Measurements from ENCODE around the gene KLK2.

KLK2 gene

DNA sequence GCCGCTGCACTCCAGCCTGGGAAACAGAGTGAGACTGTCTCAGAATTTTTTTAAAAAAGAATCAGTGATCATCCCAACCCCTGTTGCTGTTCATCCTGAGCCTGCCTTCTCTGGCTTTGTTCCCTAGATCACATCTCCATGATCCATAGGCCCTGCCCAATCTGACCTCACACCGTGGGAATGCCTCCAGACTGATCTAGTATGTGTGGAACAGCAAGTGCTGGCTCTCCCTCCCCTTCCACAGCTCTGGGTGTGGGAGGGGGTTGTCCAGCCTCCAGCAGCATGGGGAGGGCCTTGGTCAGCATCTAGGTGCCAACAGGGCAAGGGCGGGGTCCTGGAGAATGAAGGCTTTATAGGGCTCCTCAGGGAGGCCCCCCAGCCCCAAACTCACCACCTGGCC is at the start of gene KLK2:
Gene KLK2 (plus strand): TSS at position 384 of the 400 bp plus-strand sequence. CDS start 35 bp downstream, outside the sequence.
- no peak for DNase-seq (ENCODE audit: low spot score)

DNA sequence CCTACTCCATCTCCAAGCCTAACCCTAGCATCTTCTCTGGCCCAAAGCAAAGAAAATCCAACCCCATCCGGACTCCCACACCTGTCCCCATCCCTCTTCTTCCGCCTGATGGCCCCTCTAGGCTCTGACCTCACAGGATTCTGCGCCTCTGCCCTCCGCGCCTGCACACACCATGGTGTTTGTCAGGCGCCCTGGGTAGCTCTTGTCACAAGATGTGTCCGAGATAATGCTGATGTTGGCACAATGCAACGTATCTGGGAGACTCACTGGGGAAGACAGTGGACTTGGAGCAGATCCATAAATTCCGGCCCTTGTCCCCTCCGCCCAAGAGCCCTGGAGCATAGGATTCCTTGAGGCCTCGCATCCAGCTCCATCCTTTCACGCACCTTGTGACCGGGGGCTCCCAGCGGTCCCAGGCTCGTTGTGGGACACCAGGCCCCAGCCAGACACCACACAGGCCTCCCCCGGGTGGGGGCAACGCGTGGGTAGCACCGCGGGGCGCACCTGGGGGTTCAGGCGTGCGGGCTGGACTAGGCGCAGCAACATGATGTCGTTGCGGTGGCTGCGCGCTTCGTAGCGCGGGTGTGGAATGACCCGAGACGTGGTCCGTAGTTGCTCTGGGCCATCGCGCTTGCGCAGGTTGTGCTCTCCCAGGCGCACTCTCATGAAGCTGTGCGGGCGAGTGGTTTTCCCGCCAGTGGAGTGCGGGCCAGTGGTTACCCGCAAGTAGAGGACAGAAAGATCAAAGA is 46.6 kb upstream of the KLK2 start:
- no peak for DNase-seq (ENCODE audit: low spot score)

DNA sequence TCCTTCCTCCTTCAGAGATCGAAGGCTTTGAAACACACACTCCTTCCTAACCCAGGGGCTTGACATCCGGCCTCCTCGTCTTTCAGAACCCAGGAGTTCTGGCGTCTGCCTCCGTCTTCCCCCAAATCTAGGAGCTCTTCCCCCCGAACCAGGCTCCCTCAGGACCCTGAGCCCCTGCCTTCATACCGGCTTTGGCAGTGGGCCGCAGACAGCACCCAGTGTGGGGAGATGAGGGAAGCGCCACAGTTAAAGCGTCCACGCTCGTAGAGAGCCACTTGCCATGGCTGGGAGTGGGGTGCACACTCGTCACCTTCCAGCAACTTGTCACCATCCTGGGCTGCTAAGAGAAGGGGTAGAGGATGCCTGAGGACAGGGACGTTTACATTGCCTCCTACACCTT is 45.8 kb upstream of the KLK2 start:
- no peak for DNase-seq (ENCODE audit: low spot score)

DNA sequence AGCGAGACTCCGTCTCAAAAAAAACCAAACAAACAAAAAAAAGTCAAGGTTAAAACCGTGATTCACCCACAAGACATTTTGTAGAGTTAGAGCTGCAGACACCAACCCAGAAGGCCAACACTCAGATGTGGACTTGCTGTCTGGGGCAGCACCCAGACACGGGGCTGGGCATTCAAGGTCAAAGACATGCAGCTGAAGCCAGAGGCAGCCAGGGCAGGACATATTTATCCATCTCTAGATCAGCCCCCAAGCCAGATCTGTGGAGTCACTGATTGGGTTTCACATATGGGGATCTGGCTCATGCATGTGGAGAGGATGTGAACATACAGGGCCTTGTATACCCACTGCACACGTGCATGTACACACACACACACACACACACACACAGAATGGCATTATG is 43.4 kb upstream of the KLK2 start:
- no peak for DNase-seq (ENCODE audit: low spot score)

DNA sequence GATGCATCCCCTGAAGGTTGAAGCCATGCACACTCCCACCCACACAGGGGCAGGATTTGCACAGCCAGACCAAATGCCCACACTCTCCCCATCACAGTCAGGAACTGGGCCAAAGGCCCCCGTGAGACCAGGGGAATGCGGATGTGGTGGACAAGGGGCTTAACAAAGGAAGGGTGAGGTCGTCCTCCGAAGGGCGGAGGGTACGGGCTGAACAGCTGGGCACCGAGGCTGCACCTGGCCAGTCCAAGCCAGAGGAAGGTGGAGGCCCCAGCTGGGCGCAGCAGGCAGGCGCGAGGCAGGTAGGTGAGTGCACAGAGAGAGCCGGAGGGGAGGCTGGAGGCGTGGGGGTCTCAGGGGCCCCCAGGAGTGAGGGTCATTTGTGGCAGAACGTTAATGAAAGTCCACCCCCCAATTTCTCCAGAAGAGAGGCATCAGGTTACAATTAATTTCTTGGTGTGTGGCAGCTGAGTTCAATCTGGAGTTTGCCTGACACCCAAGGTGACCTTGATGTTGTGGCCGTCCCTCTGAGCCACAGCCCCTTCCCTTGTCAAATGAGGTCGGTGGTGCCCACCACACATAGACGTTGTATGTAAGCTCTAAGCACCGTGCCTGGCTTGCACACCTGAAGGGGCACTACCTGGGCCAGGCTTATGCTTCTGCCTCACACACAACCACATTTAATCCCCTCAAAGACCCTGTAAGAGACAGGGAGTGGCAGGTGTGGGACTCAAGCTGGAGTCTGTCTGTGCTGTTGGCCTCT is 42.8 kb upstream of the KLK2 start:
- DNase-seq (ENCODE audit: low spot score), result no peak

DNA sequence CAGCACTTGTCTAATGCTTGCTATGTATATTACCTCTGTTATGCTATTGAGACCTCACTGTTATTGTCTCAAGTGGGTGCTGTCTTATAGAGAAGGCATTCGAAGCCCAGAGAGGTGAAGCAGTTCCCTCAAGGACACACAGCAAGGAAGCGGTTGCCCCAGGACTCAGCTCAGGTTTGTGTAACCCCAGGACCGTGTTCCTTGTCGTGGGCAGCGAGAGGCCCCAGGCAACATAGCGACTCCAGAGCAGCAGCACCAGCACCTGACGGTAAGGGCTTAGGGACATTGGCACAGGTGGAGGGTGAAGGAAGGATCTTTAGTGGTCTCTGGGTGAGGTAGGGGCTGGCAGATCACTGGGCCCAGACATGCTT is 42.2 kb upstream of the KLK2 start:
- no peak for DNase-seq (ENCODE audit: low spot score)

DNA sequence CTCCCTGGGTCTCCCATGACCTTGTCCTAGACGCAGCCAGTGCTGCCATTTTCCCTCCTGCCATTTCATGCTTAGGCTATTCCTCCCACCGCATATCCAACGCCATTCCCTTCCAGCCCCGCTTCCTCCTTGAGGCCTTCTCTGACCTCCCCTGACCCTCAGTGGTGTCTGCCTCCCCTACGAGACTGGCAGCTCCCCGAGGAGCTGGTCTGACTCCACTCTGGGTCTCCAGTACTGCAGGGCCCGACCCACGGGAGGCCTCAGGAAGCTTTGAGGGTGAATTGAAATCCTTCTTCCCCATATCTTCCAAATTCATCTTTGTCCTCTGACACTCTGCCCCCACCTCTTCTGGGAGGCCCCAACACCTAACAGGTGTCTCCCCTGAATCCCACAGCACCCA is 40.6 kb upstream of the KLK2 start:
- no peak for DNase-seq (ENCODE audit: low spot score)

DNA sequence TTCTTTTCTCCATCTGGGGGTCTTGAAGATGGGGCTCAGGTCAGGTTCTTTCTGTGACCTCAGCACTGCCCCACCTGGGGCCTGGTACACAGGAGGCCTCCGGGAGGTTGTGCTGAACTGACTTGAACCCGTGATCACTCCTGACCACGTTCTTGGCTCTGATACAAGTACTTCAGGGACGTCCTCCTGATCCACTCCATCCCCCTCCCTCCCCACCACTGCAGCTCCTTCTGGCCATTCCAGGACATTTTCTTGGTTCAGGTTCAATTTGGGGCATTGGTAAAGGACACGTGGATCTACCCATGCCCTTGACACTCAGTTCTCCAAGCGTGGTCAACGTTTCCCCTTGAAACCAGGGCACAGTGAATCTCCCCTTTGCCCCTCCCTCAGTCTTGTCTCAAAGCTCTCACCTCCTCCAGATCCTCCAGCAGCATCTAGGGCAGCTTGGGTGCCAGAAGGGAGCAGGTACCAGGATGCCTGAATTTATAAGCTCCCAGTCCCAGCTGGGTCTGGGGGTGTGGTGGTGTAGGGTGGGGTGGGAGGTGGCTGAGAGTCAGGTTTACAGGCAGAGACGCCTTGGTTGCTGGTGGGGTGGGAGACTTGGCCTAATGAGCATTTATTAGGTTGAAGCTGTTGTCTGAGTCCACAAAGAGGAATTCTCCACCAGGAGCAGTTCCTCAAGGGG is 40.0 kb upstream of the KLK2 start, which contains the start of gene KLK15:
Gene KLK15 (minus strand): TSS at position 458 of the 685 bp plus-strand sequence. CDS start 2,082 bp downstream, outside the sequence.
- no peak for DNase-seq (ENCODE audit: low spot score)

DNA sequence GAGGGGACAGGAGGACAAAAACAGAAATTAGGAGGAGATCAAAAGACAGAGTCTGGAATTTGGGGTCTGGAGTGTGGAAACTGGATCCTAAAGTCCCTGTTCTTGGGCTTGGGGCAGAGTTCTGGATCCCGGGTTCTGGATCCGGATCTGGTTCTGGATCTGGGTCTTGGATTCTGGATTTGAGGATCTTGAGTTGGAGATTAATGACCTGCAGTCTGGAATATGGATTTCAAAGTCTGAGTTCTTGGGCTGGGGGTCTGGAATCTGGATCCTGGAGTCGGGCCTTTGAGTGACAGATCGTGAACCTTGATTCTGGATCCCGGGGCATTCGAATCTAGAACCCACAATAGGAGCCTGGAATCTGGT is 39.5 kb upstream of the KLK2 start:
- DNase-seq (ENCODE audit: low spot score), result no peak

DNA sequence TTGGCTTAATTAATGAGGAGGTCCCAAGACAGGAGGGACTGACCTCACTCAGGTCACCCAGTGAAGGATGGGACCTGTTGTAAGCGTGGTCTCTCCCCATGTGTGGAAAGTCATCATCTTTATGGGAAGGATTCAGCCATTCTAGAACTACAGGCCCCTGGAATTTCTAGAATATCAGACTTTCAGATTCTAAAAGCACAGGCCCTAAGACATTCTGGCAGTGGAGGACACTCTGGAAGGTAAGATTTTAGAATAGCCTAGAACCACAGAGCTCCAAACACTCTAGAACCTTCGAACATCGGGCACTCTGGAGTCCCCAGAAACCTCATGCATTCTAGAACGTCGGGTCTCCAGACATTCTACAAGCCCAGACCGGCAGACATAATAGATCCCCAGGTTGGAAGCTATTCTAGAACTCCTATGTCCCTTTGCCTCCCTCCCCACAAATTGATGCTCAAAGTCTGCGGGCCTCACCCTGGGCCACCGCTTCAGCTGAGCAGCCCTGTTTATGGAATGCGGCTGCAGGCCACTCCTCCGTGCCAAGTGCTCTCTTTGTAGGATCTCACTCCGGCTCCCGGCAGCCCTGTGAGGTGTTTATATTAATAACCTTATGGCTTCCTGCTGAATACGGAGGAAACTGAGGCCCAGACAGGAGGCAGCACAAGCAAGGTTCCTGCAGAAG is 38.0 kb upstream of the KLK2 start:
- DNase-seq (ENCODE audit: low spot score), result no peak

DNA sequence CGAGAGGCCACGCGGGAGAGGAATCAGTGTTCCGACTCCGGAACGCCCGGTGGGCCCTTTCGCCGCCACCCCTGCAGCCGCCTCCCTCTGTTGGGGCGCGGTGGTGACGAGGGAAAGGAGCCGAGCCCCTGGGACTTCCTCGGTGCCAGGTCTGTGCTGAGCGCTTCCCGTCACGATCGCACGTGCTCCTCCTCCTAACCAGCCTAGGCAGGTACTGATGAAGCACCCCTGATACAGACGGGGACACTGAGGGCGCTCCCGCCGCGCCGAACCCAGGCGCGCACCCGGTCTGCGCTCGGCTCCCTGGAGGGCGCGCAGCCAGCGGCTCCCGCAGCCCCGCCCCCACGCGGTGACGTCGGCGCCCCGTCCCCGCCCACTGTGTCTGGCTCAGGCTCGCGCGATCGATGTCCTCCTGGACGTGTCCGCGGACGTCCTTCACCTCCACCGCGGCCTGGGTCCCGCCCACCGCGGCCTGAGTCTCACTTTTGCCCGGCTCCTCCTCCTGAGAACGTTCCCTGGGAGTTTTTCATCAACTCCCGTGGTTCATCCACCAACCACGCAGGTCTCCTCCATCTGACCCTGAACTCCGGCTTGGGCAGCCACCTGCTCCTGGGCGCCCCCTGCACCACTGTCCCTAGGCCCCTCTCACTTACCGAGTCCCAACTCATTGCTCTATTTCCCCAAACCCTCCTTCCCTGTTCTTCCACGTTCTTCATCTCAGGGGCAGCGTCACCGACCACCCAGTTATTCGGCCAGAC is 37.3 kb upstream of the KLK2 start:
- peak; percentile 47 for DNase-seq (ENCODE audit: low spot score)

DNA sequence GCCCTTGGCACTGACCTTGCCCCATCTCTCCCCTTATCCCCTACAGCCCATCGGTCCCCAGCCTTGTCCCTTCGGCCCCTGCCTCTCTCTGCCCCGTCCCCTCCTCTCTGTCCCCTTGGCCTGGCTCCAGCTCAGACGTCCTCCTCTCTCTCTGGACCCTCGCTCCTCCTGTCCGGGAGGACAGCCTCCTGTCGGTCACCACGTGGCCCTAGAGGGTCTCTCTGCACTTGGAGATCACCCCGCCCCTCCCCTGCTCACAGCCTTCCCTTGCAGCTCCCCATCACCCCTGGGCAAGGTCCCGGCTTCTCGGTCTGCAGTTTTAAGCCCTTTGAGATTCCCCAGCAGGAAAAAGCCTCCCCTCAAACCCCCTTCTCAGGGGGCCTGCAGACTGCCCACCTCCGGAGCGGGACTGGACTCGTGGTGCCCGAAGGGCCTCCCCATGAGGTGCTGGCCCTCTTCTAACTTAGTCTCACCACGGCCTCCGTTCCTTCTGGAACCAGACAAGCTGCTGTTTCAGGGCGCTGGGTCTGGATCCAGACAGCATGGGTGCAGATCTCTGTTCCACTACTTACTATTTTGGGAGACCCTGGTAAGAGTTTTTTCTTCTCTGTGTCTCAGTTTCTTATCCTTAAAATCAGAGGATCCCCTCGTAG is 36.6 kb upstream of the KLK2 start:
- DNase-seq (ENCODE audit: low spot score), result no peak

DNA sequence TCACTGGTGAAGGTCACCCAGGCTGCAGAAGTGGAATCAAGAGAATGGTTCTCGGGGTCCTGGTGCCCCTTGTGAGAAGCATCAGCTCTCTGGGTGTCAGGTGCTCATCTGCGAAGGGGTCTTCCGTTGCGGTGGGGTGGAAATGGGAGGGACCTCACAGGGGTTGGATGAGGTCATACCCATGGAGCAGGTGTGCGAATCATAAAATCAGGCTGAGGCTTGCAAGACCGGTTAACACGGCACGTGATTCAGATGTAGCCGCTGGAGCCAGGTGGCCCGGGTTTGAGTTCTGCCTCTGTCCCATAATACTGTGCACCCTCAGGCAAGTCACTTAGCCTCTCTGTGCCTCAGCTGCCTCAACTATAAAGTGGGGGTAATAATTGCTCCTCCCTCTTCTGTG is 35.9 kb upstream of the KLK2 start:
- no peak for DNase-seq (ENCODE audit: low spot score)

DNA sequence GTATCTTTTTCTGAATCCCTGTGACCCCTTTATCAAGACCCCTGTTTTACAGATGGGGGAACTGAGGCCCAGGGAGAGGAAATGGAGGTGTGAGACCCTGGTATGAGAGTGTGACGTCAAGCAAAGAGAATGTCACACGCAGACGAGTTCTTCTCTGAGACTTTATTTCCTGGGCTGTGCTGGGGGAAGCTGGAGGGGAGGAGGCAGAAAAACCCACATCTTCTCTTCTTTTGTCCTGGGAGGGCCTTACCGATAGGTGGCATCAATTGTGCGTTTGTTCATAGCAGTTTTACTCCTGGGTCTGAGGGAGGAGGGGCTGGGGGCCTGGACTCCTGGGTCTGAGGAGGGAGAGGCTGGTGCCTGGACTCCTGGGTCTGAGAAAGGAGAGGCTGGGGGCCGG is 35.0 kb upstream of the KLK2 start:
- DNase-seq (ENCODE audit: low spot score), result no peak

DNA sequence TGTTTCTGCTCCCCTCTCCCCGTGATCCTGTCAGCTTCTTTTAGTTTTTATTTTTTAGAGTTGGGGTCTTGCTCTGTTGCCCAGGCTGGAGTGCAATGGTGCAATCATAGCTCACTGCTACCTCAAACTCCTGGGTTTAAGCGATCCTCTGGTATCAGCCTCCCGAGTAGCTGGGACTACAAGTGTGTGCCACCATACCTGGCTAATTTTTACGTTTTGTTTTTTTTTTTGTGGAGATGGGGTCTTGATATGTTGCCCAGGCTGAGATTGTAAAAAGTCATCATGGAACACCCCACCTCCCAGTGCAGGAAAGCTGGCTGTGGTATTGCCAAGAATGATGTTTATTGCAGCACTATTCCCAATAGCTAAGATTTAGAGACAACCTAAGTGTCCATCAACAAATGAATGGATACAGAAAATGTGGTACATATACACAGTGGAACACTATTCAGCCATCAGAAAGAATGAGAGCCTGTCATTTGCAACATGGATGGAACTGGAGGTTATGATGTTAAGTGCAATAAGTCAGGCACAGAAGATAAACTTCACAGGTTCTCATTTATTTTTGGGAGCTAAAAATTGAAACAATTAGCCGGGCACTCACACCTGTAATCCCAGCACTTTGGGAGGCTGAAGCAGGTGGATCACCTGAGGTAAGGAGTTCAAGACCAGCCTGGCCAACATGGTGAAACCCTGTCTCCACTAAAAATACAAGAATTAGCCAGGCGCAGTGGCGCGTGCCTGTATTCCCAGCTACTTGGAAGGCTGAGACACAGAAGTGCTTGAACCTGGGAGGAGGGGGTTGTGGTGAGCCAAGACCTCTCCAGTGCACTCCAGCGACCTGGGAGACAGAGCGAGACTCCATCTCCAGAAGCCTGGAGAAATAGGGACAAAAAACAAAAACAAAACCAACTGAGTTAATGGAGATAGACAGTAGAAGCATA is 33.3 kb upstream of the KLK2 start:
- no peak for DNase-seq (ENCODE audit: low spot score)

DNA sequence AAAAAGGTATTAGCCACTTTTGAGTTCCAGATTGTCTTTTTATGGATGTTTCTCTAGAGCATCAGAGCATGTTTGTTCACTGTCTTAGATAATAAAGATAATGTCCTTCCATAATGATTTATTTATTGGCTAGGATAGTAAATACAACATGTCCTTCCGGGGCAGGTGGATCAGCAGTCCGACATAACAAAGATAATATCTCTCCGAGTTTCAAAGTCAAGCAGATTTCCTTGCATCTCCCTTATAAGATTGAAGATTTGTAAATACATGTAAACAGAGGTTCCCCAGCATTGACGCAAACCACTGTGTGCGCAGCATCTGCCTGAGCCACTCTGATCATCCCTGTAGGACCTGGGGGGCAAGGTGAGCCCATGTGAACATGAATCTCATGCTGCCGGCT is 31.1 kb upstream of the KLK2 start:
- no peak for DNase-seq (ENCODE audit: low spot score)

DNA sequence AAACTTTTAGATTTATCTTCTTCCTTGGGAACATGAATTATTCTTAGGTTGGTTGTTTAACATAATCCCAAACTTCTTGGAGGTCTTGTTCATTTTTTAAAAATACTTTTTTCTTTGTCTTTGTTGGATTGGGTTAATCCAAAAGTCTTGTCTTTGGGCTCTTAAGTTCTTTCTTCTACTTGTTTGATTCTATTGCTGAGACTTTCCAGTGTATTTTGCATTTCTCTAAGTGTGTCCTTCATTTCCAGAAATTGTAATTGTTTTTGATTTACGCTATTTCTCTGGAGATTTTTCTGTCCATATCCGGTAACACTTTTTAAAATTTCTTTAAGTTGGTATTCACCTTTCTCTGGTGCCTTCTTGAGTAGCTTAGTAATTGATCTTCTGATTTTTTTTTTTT is 30.0 kb upstream of the KLK2 start:
- DNase-seq (ENCODE audit: low spot score), result no peak

DNA sequence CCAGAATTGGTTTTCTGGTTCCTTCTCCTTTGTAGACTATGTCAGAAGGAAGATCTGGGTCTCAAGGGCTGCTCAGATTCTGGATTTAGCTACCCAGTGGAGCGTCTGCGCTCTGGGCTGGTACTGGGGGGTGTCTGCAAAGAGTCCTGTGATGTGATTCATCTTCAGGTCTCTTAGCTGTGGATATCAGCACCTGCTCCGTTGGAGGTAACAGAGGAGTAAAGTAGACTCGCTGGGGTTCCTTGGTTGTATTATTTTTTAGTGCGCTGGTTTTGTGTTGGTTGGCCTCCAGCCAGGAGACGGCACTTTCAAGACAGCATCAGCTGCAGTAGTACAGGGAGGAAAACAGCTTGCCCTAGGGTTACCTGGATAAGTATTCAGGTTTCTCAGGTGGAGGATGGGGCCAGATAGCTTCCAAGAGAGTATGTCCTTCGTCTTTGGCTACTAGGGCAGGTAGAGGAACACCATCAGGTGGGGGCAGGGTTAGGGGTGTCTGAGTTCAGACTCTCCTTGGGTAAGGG is 29.5 kb upstream of the KLK2 start:
- DNase-seq (ENCODE audit: low spot score), result no peak

DNA sequence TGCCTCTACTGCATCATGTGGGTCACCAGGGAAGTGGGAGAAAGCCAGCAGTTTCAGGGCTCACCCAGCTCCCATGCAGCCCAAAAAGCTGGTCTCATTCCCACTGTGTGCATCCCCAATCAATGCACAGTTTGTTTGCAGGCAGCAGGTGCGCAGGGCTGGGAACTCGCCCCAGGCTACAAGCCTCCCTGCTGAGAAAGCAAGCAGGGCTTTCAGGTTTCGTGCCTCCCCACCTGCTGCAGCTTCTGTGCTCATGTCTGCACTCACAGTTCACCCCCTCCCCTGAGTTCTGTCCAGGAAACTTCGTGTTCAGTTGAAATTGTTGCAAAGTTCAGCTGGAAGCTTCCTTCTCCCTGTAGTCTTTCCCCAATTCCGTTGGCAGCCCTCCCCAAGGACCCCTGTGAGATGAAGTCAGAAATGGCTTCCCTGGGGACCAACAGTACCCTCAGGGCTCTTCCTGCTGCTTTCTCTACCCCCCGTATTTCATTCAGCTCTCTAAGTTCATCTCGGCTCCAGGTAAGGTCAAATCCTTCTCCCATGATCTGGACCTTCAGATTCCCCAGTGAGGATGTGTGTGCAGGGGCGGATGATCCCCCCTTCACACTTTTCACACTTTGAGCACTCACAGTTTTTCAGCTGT is 28.8 kb upstream of the KLK2 start:
- DNase-seq (ENCODE audit: low spot score), result no peak
